A673 (cell line): ENCODE data around the gene PLPP7. TPM values are rescaled to one million over a fixed set of nuclear protein-coding genes. Genes with fewer than 3 reads are reported as not detected.

Source experiments
- BruUV-seq: library from RNA; stranded (reverse); fragments of 400-500 nt; replicated peaks from 2 replicates; lab custom pipeline; 2021; lab: Mats Ljungman, UMichigan
- CTCF ChIA-PET: fragments of 300-600 bp; sonication (Branson Sonifier 250); formaldehyde crosslinking; loops from one replicate; lab custom pipeline; 2022; ENCODE audit warnings: antibody characterized with exemption; lab: Charles Lee
- POLR2A ChIA-PET: fragments of 300-600 bp; sonication (Branson Sonifier 250); formaldehyde crosslinking; loops from one replicate; lab custom pipeline; 2022; ENCODE audit warnings: antibody characterized with exemption; ENCODE audit not compliant: low non-redundant PET; lab: Charles Lee
- DNase-seq: peaks from one replicate; pipeline ENCODE4 v3.0.0-alpha.2; 2015; ENCODE audit warnings: low spot score
- H3K27ac ChIP-seq: fragments of 200-600 bp; sonication (generic); 2 replicates; pipeline ENCODE4 v1.5.1; 2016; ENCODE audit warnings: mixed run types, low read depth, mild to moderate bottlenecking, mixed read lengths, antibody characterized with exemption, low read length; ENCODE audit not compliant: poor library complexity, severe bottlenecking
- H3K27me3 ChIP-seq: fragments of 200-600 bp; sonication (generic); replicated peaks from 2 replicates; pipeline ENCODE4 v1.6.1; 2017; ENCODE audit warnings: mixed run types, low read depth, mild to moderate bottlenecking, mixed read lengths, antibody characterized with exemption, low read length; ENCODE audit not compliant: insufficient read depth, poor library complexity
- H3K36me3 ChIP-seq: fragments of 200-600 bp; sonication (generic); 2 replicates; pipeline ENCODE4 v1.6.1; 2016; ENCODE audit warnings: mixed run types, mild to moderate bottlenecking, mixed read lengths, antibody characterized with exemption, low read length; ENCODE audit not compliant: insufficient read depth, poor library complexity, severe bottlenecking
- H3K4me1 ChIP-seq: fragments of 200-600 bp; sonication (generic); 2 replicates; pipeline ENCODE4 v1.6.1; 2017; ENCODE audit warnings: mixed run types, mild to moderate bottlenecking, mixed read lengths, antibody characterized with exemption, low read length; ENCODE audit not compliant: insufficient read depth, poor library complexity, severe bottlenecking
- H3K4me3 ChIP-seq: fragments of 200-600 bp; sonication (generic); 2 replicates; pipeline ENCODE4 v1.5.1; 2016; ENCODE audit warnings: low read depth, mixed run types, mild to moderate bottlenecking, mixed read lengths, low read length; ENCODE audit not compliant: poor library complexity, severe bottlenecking
- H3K9me3 ChIP-seq: fragments of 200-600 bp; sonication (generic); 2 replicates; pipeline ENCODE4 v1.6.1; 2016; ENCODE audit warnings: mixed run types, low read depth, mild to moderate bottlenecking, mixed read lengths, antibody characterized with exemption, low read length; ENCODE audit not compliant: poor library complexity, severe bottlenecking
- EZH2 ChIP-seq: fragments of 200-600 bp; sonication (generic); IDR thresholded peaks from 2 replicates; pipeline ENCODE4 v1.6.1; 2017; ENCODE audit warnings: borderline replicate concordance, low read depth, mild to moderate bottlenecking, mixed read lengths, antibody characterized with exemption, low read length; ENCODE audit not compliant: poor library complexity, severe bottlenecking
- intact Hi-C: fragments of 100-400 bp; cut with micrococcal nuclease; formaldehyde crosslinking; loops from one replicate; pipeline ENCODE4 v1.10.0; 2022; ENCODE audit not compliant: unreplicated experiment
- total RNA-seq: library from RNA; stranded (reverse); gene quantifications from 2 replicates; pipeline ENCODE4 v1.2.3, GENCODE V29; 2021
- TF ChIP-seq, protein P1 (sequence below): fragments of 300-800, 200-600 bp; sonication (generic); conservative IDR thresholded peaks from 2 replicates; pipeline ENCODE4 v1.5.1; 2017; ENCODE audit warnings: low read depth, mild to moderate bottlenecking, antibody characterized with exemption, low read length, moderate library complexity, mixed read lengths

The PLPP7 gene
- total RNA-seq, 1 experiment from 2014 or later, result not detected

DNA sequence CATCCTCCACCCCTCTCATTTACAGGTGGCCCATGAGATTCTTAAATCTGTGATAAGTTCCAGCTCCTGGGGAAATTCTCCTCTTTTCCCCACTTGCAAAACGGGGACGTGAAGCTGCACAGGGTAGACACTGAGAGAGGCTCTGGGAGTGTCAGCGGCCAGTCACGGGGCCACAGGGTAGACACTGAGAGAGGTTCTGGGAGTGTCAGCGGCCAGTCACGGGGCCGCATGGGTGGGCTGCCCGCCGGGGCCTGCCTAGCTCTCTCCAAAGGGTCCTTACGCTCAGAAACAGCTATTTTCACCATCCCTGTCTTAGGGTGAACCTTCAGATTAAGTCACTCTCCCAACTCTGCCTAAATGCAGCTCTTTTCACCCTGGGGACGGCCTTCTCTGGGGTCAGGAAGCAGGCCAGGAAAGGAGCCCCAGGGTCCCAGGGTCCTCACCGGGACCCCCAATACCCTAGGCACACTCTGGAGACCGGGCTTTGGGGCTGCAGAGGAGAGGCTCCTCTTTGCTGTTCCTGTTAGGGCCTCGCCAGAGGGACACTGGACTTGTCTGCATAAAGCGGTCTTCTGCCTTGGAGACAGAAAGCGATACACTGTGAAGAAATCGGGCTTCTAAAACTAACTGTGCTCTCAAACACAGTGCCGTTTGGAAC lies 14.7 kb upstream of the PLPP7 start:
- TF ChIP-seq EZH2, result no peak
- TF ChIP-seq, protein P1, sequence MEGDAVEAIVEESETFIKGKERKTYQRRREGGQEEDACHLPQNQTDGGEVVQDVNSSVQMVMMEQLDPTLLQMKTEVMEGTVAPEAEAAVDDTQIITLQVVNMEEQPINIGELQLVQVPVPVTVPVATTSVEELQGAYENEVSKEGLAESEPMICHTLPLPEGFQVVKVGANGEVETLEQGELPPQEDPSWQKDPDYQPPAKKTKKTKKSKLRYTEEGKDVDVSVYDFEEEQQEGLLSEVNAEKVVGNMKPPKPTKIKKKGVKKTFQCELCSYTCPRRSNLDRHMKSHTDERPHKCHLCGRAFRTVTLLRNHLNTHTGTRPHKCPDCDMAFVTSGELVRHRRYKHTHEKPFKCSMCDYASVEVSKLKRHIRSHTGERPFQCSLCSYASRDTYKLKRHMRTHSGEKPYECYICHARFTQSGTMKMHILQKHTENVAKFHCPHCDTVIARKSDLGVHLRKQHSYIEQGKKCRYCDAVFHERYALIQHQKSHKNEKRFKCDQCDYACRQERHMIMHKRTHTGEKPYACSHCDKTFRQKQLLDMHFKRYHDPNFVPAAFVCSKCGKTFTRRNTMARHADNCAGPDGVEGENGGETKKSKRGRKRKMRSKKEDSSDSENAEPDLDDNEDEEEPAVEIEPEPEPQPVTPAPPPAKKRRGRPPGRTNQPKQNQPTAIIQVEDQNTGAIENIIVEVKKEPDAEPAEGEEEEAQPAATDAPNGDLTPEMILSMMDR, result no peak
- no peaks in the 10 kb centered on the region for H3K36me3 ChIP-seq
- H3K4me3 ChIP-seq, result no peak overlapping the region
- BruUV-seq, result no TSS peak
- POLR2A ChIA-PET, result no interaction called here
- no peaks in the 10 kb centered on the region for H3K27me3 ChIP-seq
- DNase-seq, result no peak
- H3K9me3 ChIP-seq, result no peaks in the 10 kb centered on the region
- H3K27ac ChIP-seq, result no peak overlapping the region
- peaks cover 11% of the 10 kb centered on the region for H3K4me1 ChIP-seq
- intact Hi-C loops, result no loop called here
- CTCF ChIA-PET, result no interaction called here

DNA sequence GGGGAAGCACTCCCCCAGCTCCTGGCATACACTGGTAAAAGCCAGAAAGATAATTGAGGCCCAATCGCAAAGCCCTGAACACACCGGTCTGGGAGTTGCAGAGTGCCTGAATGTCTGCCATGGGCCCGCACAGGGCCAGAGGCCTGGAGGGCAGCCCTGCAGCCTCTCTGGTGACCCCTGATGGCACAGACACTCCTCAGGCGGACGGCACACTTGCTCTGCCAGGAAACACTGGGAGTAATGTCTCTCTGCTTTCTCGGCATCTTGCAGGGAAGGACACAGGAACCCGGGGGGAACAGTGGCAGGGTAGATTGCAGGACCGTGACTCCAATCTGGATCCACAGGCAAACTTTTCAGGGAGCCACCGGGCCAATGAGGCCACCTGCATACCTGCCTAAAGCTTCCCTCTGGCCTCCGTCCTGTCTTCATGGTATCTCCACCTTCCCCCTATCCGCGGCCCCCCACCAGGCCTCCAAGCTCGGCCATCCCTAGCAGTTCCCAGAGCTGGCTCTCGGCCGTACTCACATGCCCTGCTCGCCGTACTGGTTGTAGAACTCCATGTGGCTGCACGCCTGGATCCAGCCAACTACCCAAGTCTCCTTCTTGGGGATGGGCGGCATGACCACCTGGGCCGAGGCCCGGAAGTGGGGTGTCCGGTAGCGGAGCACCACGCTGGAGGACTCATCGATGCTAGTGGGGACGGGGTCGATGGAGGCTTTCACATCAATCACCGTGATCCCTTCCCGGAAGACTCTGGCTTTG lies 14.0 kb upstream of the PLPP7 start:
- POLR2A ChIA-PET, result no interaction called here
- no TSS peak for BruUV-seq
- Histone ChIP-seq H3K27me3 (no peaks in the 10 kb centered on the region), H3K4me1 (peaks cover 11% of the 10 kb centered on the region), H3K36me3 (no peaks in the 10 kb centered on the region), H3K4me3 (no peak overlapping the region), H3K27ac (no peak overlapping the region), H3K9me3 (no peaks in the 10 kb centered on the region)
- CTCF ChIA-PET, result no interaction called here
- no peak for TF ChIP-seq EZH2
- TF ChIP-seq, protein P1, result no peak
- DNase-seq, result no peak
- intact Hi-C loops, result no loop called here

DNA sequence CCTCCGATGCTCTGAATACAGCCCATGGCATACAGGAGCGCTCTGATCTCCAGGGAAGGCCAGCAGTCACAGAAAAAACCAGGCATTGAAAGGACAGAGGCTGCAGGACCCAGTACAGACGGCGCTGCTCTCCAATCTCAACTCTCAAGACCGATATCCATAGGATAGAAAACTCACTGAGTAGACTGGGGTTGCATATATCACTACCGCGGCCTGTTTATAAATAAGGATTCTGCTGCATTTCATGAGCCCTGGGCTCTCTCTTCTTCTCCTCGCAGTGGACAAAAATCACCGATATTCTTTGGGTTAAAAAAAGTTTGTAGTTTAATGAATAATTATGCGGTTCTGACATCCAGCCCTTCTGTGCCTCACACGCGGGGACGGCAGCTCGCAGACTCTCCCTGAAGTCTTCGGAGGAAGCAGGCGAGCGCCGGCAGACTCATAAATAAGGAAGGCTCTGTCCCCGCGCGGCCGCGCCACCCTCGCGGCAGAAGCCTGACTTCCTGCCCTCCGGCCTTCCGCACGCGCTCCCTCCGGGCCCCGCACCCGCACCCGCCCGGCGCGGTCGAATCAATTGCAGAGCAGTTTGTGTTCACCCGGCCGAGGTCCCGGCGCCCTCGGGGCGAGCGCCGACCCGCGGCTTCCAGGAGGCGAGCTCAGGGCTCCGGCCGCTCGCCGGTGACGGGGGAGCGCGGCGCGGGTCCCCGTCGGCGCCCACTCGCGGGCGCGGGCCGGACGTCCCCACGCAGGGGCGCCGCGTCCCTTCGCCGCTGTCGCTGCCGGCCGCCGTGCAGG lies 13.2 kb upstream of the PLPP7 start, which contains the start of gene FAM78A:
Gene FAM78A, minus strand, starts transcription at position 417 of the 795 bp plus-strand sequence. Its CDS starts 331 bp downstream, at position 86.
- BruUV-seq, result no TSS peak
- Histone ChIP-seq H3K27me3 (no peaks in the 10 kb centered on the region), H3K27ac (no peak within 1 kb of the TSS), H3K9me3 (no peaks in the 10 kb centered on the region), H3K36me3 (no peaks in the 10 kb centered on the region), H3K4me3 (peak within 1 kb of the TSS; percentile 72), H3K4me1 (peaks cover 11% of the 10 kb centered on the region)
- POLR2A ChIA-PET, result no interaction called here
- intact Hi-C loops, result no loop called here
- TF ChIP-seq, protein P1, result no peak
- TF ChIP-seq EZH2, result no peak
- DNase-seq, result no peak
- CTCF ChIA-PET, result no interaction called here
